Measurements from ENCODE around the gene CSNK2A3.

- TF ChIP-seq, protein P1, sequence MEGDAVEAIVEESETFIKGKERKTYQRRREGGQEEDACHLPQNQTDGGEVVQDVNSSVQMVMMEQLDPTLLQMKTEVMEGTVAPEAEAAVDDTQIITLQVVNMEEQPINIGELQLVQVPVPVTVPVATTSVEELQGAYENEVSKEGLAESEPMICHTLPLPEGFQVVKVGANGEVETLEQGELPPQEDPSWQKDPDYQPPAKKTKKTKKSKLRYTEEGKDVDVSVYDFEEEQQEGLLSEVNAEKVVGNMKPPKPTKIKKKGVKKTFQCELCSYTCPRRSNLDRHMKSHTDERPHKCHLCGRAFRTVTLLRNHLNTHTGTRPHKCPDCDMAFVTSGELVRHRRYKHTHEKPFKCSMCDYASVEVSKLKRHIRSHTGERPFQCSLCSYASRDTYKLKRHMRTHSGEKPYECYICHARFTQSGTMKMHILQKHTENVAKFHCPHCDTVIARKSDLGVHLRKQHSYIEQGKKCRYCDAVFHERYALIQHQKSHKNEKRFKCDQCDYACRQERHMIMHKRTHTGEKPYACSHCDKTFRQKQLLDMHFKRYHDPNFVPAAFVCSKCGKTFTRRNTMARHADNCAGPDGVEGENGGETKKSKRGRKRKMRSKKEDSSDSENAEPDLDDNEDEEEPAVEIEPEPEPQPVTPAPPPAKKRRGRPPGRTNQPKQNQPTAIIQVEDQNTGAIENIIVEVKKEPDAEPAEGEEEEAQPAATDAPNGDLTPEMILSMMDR (IDR thresholded peaks at IDR 0.05): no peak
- no peak for TF ChIP-seq EZH2 (IDR thresholded peaks at IDR 0.05; ENCODE audit: borderline replicate concordance, insufficient read depth, low read depth, low read length, poor library complexity, severe bottlenecking)
Observed at GRCh38 chr11:11390068-11390771, 37.2 kb upstream of the CSNK2A3 start.

All from B cell (primary cell).